Neuron (in vitro differentiated cells): ENCODE measurements around the gene THAP7.

Experiments used
- H2AFZ ChIP-seq: one replicate; pipeline ENCODE4 v1.6.1; 2013; ENCODE audit warnings: low read depth, mild to moderate bottlenecking, inconsistent platforms, low read length, moderate library complexity
- H3K27me3 ChIP-seq: one replicate; pipeline ENCODE4 v1.6.1; 2013; ENCODE audit warnings: low read length; ENCODE audit not compliant: insufficient read depth
- H3K36me3 ChIP-seq: one replicate; pipeline ENCODE4 v1.6.1; 2013; ENCODE audit warnings: low read length; ENCODE audit not compliant: insufficient read depth
- H3K4me1 ChIP-seq: one replicate; pipeline ENCODE4 v1.6.1; 2013; ENCODE audit warnings: low read length; ENCODE audit not compliant: insufficient read depth
- H3K4me3 ChIP-seq: 2 replicates; pipeline ENCODE4 v1.5.1; 2013; ENCODE audit warnings: mild to moderate bottlenecking, low read length, moderate library complexity
- H3K9me3 ChIP-seq: one replicate; pipeline ENCODE4 v1.6.1; 2013; ENCODE audit warnings: low read length

Gene THAP7

GRCh38 chr22:20960609-20961008 lies 41.3 kb downstream of the THAP7 start:
- Histone ChIP-seq H3K4me3 (no peak overlapping the region), H3K36me3 (no peaks in the 10 kb centered on the region), H3K9me3 (no peaks in the 10 kb centered on the region), H2AFZ (no peak overlapping the region), H3K4me1 (peaks cover 7% of the 10 kb centered on the region), H3K27me3 (peaks cover 29% of the 10 kb centered on the region)

- peaks cover 23% of the 10 kb centered on the region for H3K27me3 ChIP-seq
- no peaks in the 10 kb centered on the region for H3K9me3 ChIP-seq
- H3K4me3 ChIP-seq = no peak overlapping the region
- H3K36me3 ChIP-seq = no peaks in the 10 kb centered on the region
- peaks cover 7% of the 10 kb centered on the region for H3K4me1 ChIP-seq
- no peak overlapping the region for H2AFZ ChIP-seq
Measured at GRCh38 chr22:20959578-20960461, 42.1 kb downstream of the THAP7 start.

- Histone ChIP-seq H3K9me3 (no peaks in the 10 kb centered on the region), H3K36me3 (peaks cover 13% of the 10 kb centered on the region), H3K4me3 (no peak overlapping the region), H2AFZ (no peak overlapping the region), H3K4me1 (no peaks in the 10 kb centered on the region), H3K27me3 (peaks cover 5% of the 10 kb centered on the region)
Measured at GRCh38 chr22:20957683-20958431, 44.1 kb downstream of the THAP7 start.

GRCh38 chr22:20957102-20957682 lies 44.7 kb downstream of the THAP7 start:
- H3K4me3 ChIP-seq = no peak overlapping the region
- no peaks in the 10 kb centered on the region for H3K27me3 ChIP-seq
- peaks cover 19% of the 10 kb centered on the region for H3K36me3 ChIP-seq
- H3K9me3 ChIP-seq = no peaks in the 10 kb centered on the region
- no peaks in the 10 kb centered on the region for H3K4me1 ChIP-seq
- H2AFZ ChIP-seq = no peak overlapping the region

- H2AFZ ChIP-seq = no peak overlapping the region
- no peak overlapping the region for H3K4me3 ChIP-seq
- no peaks in the 10 kb centered on the region for H3K27me3 ChIP-seq
- no peaks in the 10 kb centered on the region for H3K4me1 ChIP-seq
- H3K36me3 ChIP-seq = peaks cover 25% of the 10 kb centered on the region
- no peaks in the 10 kb centered on the region for H3K9me3 ChIP-seq
Measured at GRCh38 chr22:20956258-20957101, 45.4 kb downstream of the THAP7 start.

GRCh38 chr22:20955548-20955947 lies 46.4 kb downstream of the THAP7 start:
- Histone ChIP-seq H3K9me3 (no peaks in the 10 kb centered on the region), H3K4me1 (no peaks in the 10 kb centered on the region), H2AFZ (no peak overlapping the region), H3K4me3 (no peak overlapping the region), H3K36me3 (peaks cover 34% of the 10 kb centered on the region), H3K27me3 (no peaks in the 10 kb centered on the region)

GRCh38 chr22:20953668-20954500 lies 48.0 kb downstream of the THAP7 start:
- H3K9me3 ChIP-seq = no peaks in the 10 kb centered on the region
- no peaks in the 10 kb centered on the region for H3K27me3 ChIP-seq
- no peaks in the 10 kb centered on the region for H3K4me1 ChIP-seq
- no peak overlapping the region for H2AFZ ChIP-seq
- H3K36me3 ChIP-seq = peaks cover 47% of the 10 kb centered on the region
- H3K4me3 ChIP-seq = no peak overlapping the region

GRCh38 chr22:20953342-20953608 lies 48.6 kb downstream of the THAP7 start:
- no peaks in the 10 kb centered on the region for H3K9me3 ChIP-seq

GRCh38 chr22:20952544-20953341 lies 49.2 kb downstream of the THAP7 start:
- Histone ChIP-seq H3K4me3 (no peak overlapping the region), H3K9me3 (no peaks in the 10 kb centered on the region), H3K4me1 (no peaks in the 10 kb centered on the region), H2AFZ (no peak overlapping the region), H3K36me3 (peaks cover 50% of the 10 kb centered on the region), H3K27me3 (no peaks in the 10 kb centered on the region)

More at GRCh38 chr22:20953342-20953608, 48.6 kb downstream of the THAP7 start:
- peaks cover 50% of the 10 kb centered on the region for H3K36me3 ChIP-seq
- no peak overlapping the region for H2AFZ ChIP-seq
- H3K4me1 ChIP-seq = no peaks in the 10 kb centered on the region
- H3K4me3 ChIP-seq = no peak overlapping the region
- no peaks in the 10 kb centered on the region for H3K27me3 ChIP-seq

GRCh38 chr22:20951932-20952380 lies 50.0 kb downstream of the THAP7 start:
- peaks cover 54% of the 10 kb centered on the region for H3K36me3 ChIP-seq
- H3K9me3 ChIP-seq = no peaks in the 10 kb centered on the region
- H2AFZ ChIP-seq = no peak overlapping the region
- H3K4me3 ChIP-seq = no peak overlapping the region
- no peaks in the 10 kb centered on the region for H3K4me1 ChIP-seq
- H3K27me3 ChIP-seq = no peaks in the 10 kb centered on the region

- Histone ChIP-seq H3K4me1 (no peaks in the 10 kb centered on the region), H3K27me3 (no peaks in the 10 kb centered on the region), H3K9me3 (no peaks in the 10 kb centered on the region), H3K36me3 (peaks cover 57% of the 10 kb centered on the region), H2AFZ (no peak overlapping the region), H3K4me3 (no peak overlapping the region)
Measured at GRCh38 chr22:20951151-20951931, 50.6 kb downstream of the THAP7 start.
